CD4-positive, alpha-beta T cell (primary cell): ENCODE measurements around the gene SPTLC2. TPM values are rescaled to one million over a fixed set of nuclear protein-coding genes. Genes with fewer than 3 reads are reported as not detected.
"Not testable (repeated sequence)": the region's sequence is repeated elsewhere in the genome, so short reads cannot be mapped to it uniquely, and the experiment has no call there.

Source experiments
- ATAC-seq: fragments of 200-7000 bp; cut with Tn5 transposase; one replicate; pipeline ENCODE4 v1.10.0; 2022; ENCODE audit warnings: mild to moderate bottlenecking; ENCODE audit not compliant: poor library complexity
- CTCF ChIA-PET: fragments of 350-600 bp; sonication (Branson Sonifier 250); formaldehyde crosslinking; loops from one replicate; lab custom pipeline; 2021; ENCODE audit warnings: antibody characterized with exemption, inconsistent platforms; lab: Charles Lee
- POLR2A ChIA-PET: fragments of 350-600 bp; sonication (Branson Sonifier 250); formaldehyde crosslinking; loops from one replicate; lab custom pipeline; 2021; ENCODE audit warnings: antibody characterized with exemption, inconsistent platforms; lab: Charles Lee
- DNase-seq, 14 experiments: peaks; one replicate each; pipeline ENCODE4 v3.0.0-alpha.2; 2013 to 2020; ENCODE audit warnings: mixed read lengths in 2 of 14
- H3K27ac ChIP-seq, 2 donors: one replicate each; pipeline versions ENCODE4 v1.5.1 to v1.7.0; 2013; ENCODE audit warnings: low read length in 2 of 2, low read depth in 1 of 2, mild to moderate bottlenecking in 1 of 2
- H3K27me3 ChIP-seq, 2 experiments: 1 replicate in 1 of 2; 2 replicates in 1 of 2; pipeline versions ENCODE4 v1.6.1 to v1.7.0; 2013; ENCODE audit warnings: low read length in 2 of 2, control low read depth in 1 of 2, mild to moderate bottlenecking in 1 of 2, moderate library complexity in 1 of 2; ENCODE audit not compliant: insufficient read depth in 2 of 2, control insufficient read depth in 1 of 2
- H3K36me3 ChIP-seq: one replicate; pipeline ENCODE4 v1.6.1; 2013; ENCODE audit warnings: low read length, control low read depth; ENCODE audit not compliant: insufficient read depth
- H3K4me1 ChIP-seq: one replicate; pipeline ENCODE4 v1.6.1; 2013; ENCODE audit warnings: low read length, control low read depth; ENCODE audit not compliant: insufficient read depth
- H3K4me3 ChIP-seq: one replicate; pipeline ENCODE4 v1.5.1; 2013; ENCODE audit warnings: mild to moderate bottlenecking, low read length, moderate library complexity
- H3K9me3 ChIP-seq, 2 experiments: 1 replicate in 1 of 2; 2 replicates in 1 of 2; pipeline versions ENCODE4 v1.6.1 to v1.7.0; 2013; ENCODE audit warnings: low read length in 2 of 2, mild to moderate bottlenecking in 2 of 2, control low read depth in 1 of 2, moderate library complexity in 1 of 2; ENCODE audit not compliant: control insufficient read depth in 1 of 2, insufficient read depth in 1 of 2
- H3K27ac Mint-ChIP-seq: one replicate; pipeline ENCODE4 v1.8.0; 2020; ENCODE audit warnings: mixed read lengths
- H3K27me3 Mint-ChIP-seq: one replicate; pipeline ENCODE4 v1.8.0; 2021; ENCODE audit warnings: mixed read lengths
- H3K36me3 Mint-ChIP-seq: one replicate; pipeline ENCODE4 v1.8.0; 2021; ENCODE audit warnings: low read depth, mixed read lengths
- H3K4me1 Mint-ChIP-seq: one replicate; pipeline ENCODE4 v1.8.0; 2021; ENCODE audit warnings: low read depth, mixed read lengths
- H3K4me3 Mint-ChIP-seq: one replicate; pipeline ENCODE4 v1.8.0; 2020; ENCODE audit warnings: mild to moderate bottlenecking, mixed read lengths
- H3K9me3 Mint-ChIP-seq: one replicate; pipeline ENCODE4 v1.8.0; 2020; ENCODE audit warnings: mixed read lengths
- CTCF ChIP-seq: fragments of 200-600 bp; IDR thresholded peaks from one replicate; pipeline ENCODE4 v1.8.0; 2022; ENCODE audit warnings: antibody characterized with exemption, mild to moderate bottlenecking
- intact Hi-C, 2 experiments: fragments of 100-400 bp; cut with DNase I in 1 of 2; cut with micrococcal nuclease in 1 of 2; formaldehyde crosslinking; loops; one replicate each; pipeline versions ENCODE4 v1.15.1 to v1.9.0; 2023 to 2025; cut with DNase I, micrococcal nuclease
- total RNA-seq, 174 experiments: library from RNA in 2 of 174; stranded (reverse) in 2 of 174; gene quantifications; one replicate each; pipeline ENCODE4 v1.2.3 and lab custom pipeline; 2021 to 2026

Gene SPTLC2
- total RNA-seq, 2 experiments from 2014 or later, result 13.0 to 14.5 TPM

- ChIA-PET POLR2A (interaction anchor here (1.5 kb wide), 1 partner anchor 10 kb away, joined by 5 read pairs; no protein-coding TSS in a partner anchor), CTCF (interaction anchor here (0.7 kb wide), 1 partner anchor 103 kb away, joined by 3 read pairs; no protein-coding TSS in a partner anchor)
- no peaks in the 10 kb centered on the region for H3K4me1 ChIP-seq
- H3K9me3 ChIP-seq, result no peaks in the 10 kb centered on the region
- peaks cover 4% of the 10 kb centered on the region for H3K36me3 ChIP-seq
- Mint-ChIP-seq H3K27ac (no peak overlapping the region), H3K9me3 (no peaks in the 10 kb centered on the region), H3K4me3 (no peak overlapping the region), H3K27me3 (no peaks in the 10 kb centered on the region), H3K4me1 (no peaks in the 10 kb centered on the region), H3K36me3 (peaks cover 35% of the 10 kb centered on the region)
- TF ChIP-seq CTCF, result no peak
- DNase-seq, result no peak
- intact Hi-C loops, result no loop called here
- H3K4me3 ChIP-seq, result no peak overlapping the region
- H3K27me3 ChIP-seq, result no peaks in the 10 kb centered on the region
- no peak for ATAC-seq
- H3K27ac ChIP-seq, result no peak overlapping the region
Observed at GRCh38 chr14:77529213-77529612, 87.2 kb downstream of the SPTLC2 start.

DNA sequence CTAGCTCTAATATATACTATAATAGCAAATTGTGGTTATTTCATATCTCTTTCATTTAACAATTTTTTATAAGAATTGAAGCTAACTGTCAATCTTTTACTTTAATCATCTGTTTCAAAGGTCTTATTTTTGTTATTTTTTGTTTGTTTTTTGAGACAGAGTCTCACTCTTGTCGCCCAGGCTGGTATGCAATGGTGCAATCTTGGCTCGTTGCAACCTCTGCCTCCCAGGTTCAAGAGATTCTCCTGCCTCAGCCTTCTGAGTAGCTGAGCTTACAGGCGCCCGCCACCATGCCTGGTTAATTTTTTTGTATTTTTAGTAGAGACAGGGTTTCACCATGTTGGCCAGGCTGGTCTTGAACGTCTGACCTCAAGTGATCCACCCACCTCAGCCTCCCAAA, 87.7 kb downstream of the SPTLC2 start:
- H3K9me3 Mint-ChIP-seq, H3K4me1 Mint-ChIP-seq, H3K4me3 ChIP-seq, H3K9me3 ChIP-seq, H3K36me3 ChIP-seq, H3K4me1 ChIP-seq, H3K27me3 Mint-ChIP-seq, intact Hi-C loops, H3K27ac Mint-ChIP-seq, ATAC-seq, H3K27me3 ChIP-seq, H3K4me3 Mint-ChIP-seq, DNase-seq, H3K27ac ChIP-seq: not testable (repeated sequence)
- CTCF ChIA-PET, result interaction anchor here (0.7 kb wide), 1 partner anchor 103 kb away, joined by 3 read pairs; no protein-coding TSS in a partner anchor
- peaks cover 37% of the 10 kb centered on the region for H3K36me3 Mint-ChIP-seq
- POLR2A ChIA-PET, result interaction anchor here (1.5 kb wide), 1 partner anchor 9 kb away, joined by 5 read pairs; no protein-coding TSS in a partner anchor

- Mint-ChIP-seq H3K27ac (no peak overlapping the region), H3K36me3 (peaks cover 45% of the 10 kb centered on the region), H3K4me3 (no peak overlapping the region), H3K27me3 (no peaks in the 10 kb centered on the region), H3K4me1 (no peaks in the 10 kb centered on the region), H3K9me3 (no peaks in the 10 kb centered on the region)
- ChIA-PET POLR2A (no interaction called here), CTCF (no interaction called here)
- ATAC-seq (no peak), DNase-seq (no peak)
- Histone ChIP-seq H3K27me3 (no peaks in the 10 kb centered on the region), H3K9me3 (no peaks in the 10 kb centered on the region), H3K27ac (no peak overlapping the region), H3K4me3 (no peak overlapping the region), H3K4me1 (no peaks in the 10 kb centered on the region), H3K36me3 (peaks cover 17% of the 10 kb centered on the region)
- intact Hi-C loops, result no loop called here
- TF ChIP-seq CTCF, result no peak
Observed at GRCh38 chr14:77526266-77526665, 90.2 kb downstream of the SPTLC2 start.

DNA sequence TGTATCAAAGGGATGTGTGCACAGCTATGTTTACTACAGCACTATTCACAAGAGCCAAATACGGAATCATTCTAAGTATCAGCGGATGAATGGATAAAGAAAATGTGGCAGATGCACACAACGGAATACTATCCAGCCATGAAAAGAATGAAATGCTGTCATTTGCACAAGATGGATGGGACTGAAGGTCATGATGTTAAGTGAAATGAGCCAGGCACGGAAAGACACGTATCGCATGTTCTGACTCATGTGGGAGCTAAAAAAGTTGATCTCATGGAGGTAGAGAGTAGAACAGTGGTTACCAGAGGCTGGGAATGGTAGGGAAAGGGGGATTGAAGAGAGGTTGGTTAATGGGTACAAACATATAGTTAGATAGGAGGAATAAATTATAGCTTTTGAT, 91.9 kb downstream of the SPTLC2 start:
- CTCF ChIA-PET, result no interaction called here
- H3K4me3 ChIP-seq, result no peak overlapping the region
- Mint-ChIP-seq H3K36me3 (peaks cover 62% of the 10 kb centered on the region), H3K4me3 (no peak overlapping the region), H3K9me3 (no peaks in the 10 kb centered on the region), H3K27me3 (no peaks in the 10 kb centered on the region), H3K27ac (no peak overlapping the region), H3K4me1 (no peaks in the 10 kb centered on the region)
- H3K4me1 ChIP-seq, result no peaks in the 10 kb centered on the region
- no peak for TF ChIP-seq CTCF
- no peak overlapping the region for H3K27ac ChIP-seq
- DNase-seq, result no peak
- peaks cover 31% of the 10 kb centered on the region for H3K36me3 ChIP-seq
- ATAC-seq, result no peak
- H3K27me3 ChIP-seq, result no peaks in the 10 kb centered on the region
- no peaks in the 10 kb centered on the region for H3K9me3 ChIP-seq
- POLR2A ChIA-PET, result no interaction called here
- intact Hi-C loops, result no loop called here
